GM19463 (cell line): ENCODE results near the gene OR4F3.
"Not testable (repeated sequence)": the region's sequence is repeated elsewhere in the genome, so short reads cannot be mapped to it uniquely, and the experiment has no call there.

Experiments
- ATAC-seq: cut with Tn5 transposase; IDR thresholded peaks from one replicate; pipeline ENCODE4 v1.9.1; 2021; ENCODE audit warnings: mild to moderate bottlenecking, moderate library complexity; ENCODE audit not compliant: unreplicated experiment

OR4F3 gene

GRCh38 chr5:181366968-181367367 lies at the start of gene OR4F3:
TSS of gene OR4F3 (plus strand) at chr5:181367268.
- not testable (repeated sequence) for ATAC-seq
